ENCODE data around the gene IFIH1. TPM values are rescaled to one million over a fixed set of nuclear protein-coding genes. Genes with fewer than 3 reads are reported as not detected.

Gene IFIH1
- total and polyA plus RNA-seq, 9 of the 15 experiments (the other 6 are each of a cell fraction or from before 2014, with no cell fraction given) = 0.15 to 1.2 (median 0.60) TPM; not detected in 1

DNA sequence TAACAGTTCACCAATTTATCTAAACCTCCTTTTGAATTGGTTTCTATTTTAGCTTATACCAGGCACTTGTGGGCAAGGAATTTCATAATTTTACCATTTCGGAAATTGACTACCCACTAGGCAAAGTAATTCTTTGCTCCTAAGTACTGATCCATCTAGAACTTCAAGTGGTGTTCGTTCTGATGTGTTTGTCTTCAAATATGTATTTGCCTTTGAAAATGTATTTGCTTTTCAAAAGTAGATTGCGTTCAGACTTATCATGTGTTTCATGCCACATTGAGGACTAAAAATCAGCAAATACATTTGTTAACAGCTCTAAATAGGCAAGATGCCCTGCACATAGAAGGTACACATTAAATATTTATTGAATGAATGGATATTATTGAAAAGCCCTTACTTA is 26.7 kb downstream of the IFIH1 start:
- no peaks in the 10 kb centered on the region for H3K9me3 ChIP-seq (replicated peaks; ENCODE audit: control insufficient read depth, insufficient read depth, low read depth, low read length)
- POLR2A ChIA-PET = no interaction called here
- in situ Hi-C loops (cut with MboI) = no loop called here
- no peak overlapping the region for H3K4me2 ChIP-seq (ENCODE audit: insufficient read depth, low read length)
- WGBS (ENCODE audit: insufficient coverage, low coverage, missing lambda C conversion rate) = 0% methylated on average over 3 of the region's 3 CpGs
- H3K27me3 ChIP-seq (ENCODE audit: control insufficient read depth in 2 of 2, insufficient read depth in 2 of 2, low read length in 2 of 2) = no peaks in the 10 kb centered on the region
- no peak overlapping the region for H3K27ac ChIP-seq (ENCODE audit: extremely low read depth, low read depth, low read length)
- no peaks in the 10 kb centered on the region for H3K79me2 ChIP-seq (ENCODE audit: control insufficient read depth, insufficient read depth, low read length)
- H3K4me3 ChIP-seq = no peak overlapping the region
- H3K9me1 ChIP-seq (ENCODE audit: control insufficient read depth, insufficient read depth, low read length) = no peaks in the 10 kb centered on the region
- no peak overlapping the region for H2AFZ ChIP-seq (ENCODE audit: low read depth, low read length)
- H3K36me3 ChIP-seq (ENCODE audit: control insufficient read depth, insufficient read depth, low read length) = no peaks in the 10 kb centered on the region
- no peak for TF ChIP-seq ZSCAN29 (IDR thresholded peaks at IDR 0.05)
- TF ChIP-seq, protein P1, sequence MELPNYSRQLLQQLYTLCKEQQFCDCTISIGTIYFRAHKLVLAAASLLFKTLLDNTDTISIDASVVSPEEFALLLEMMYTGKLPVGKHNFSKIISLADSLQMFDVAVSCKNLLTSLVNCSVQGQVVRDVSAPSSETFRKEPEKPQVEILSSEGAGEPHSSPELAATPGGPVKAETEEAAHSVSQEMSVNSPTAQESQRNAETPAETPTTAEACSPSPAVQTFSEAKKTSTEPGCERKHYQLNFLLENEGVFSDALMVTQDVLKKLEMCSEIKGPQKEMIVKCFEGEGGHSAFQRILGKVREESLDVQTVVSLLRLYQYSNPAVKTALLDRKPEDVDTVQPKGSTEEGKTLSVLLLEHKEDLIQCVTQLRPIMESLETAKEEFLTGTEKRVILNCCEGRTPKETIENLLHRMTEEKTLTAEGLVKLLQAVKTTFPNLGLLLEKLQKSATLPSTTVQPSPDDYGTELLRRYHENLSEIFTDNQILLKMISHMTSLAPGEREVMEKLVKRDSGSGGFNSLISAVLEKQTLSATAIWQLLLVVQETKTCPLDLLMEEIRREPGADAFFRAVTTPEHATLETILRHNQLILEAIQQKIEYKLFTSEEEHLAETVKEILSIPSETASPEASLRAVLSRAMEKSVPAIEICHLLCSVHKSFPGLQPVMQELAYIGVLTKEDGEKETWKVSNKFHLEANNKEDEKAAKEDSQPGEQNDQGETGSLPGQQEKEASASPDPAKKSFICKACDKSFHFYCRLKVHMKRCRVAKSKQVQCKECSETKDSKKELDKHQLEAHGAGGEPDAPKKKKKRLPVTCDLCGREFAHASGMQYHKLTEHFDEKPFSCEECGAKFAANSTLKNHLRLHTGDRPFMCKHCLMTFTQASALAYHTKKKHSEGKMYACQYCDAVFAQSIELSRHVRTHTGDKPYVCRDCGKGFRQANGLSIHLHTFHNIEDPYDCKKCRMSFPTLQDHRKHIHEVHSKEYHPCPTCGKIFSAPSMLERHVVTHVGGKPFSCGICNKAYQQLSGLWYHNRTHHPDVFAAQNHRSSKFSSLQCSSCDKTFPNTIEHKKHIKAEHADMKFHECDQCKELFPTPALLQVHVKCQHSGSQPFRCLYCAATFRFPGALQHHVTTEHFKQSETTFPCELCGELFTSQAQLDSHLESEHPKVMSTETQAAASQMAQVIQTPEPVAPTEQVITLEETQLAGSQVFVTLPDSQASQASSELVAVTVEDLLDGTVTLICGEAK (IDR thresholded peaks at IDR 0.05) = no peak
- TF ChIP-seq, protein P1 (CRISPR knock-in tag; IDR thresholded peaks at IDR 0.05) = no peak
- TF ChIP-seq NEUROD1 (IDR thresholded peaks at IDR 0.05; ENCODE audit: borderline replicate concordance, low read depth, low read length, partially characterized antibody) = no peak
- TF ChIP-seq, protein P2, sequence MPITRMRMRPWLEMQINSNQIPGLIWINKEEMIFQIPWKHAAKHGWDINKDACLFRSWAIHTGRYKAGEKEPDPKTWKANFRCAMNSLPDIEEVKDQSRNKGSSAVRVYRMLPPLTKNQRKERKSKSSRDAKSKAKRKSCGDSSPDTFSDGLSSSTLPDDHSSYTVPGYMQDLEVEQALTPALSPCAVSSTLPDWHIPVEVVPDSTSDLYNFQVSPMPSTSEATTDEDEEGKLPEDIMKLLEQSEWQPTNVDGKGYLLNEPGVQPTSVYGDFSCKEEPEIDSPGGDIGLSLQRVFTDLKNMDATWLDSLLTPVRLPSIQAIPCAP (CRISPR knock-in tag; IDR thresholded peaks at IDR 0.05; ENCODE audit: borderline replicate concordance) = no peak
- no peak for TF ChIP-seq GATA2 (CRISPR knock-in tag; IDR thresholded peaks at IDR 0.05)
- TF ChIP-seq SP2 (IDR thresholded peaks at IDR 0.05; ENCODE audit: extremely low read depth, low read depth, low read length, poor library complexity, severe bottlenecking) = no peak
- no peaks in the 10 kb centered on the region for H4K20me1 ChIP-seq (replicated peaks; ENCODE audit: control insufficient read depth, insufficient read depth, low read length)
- ATAC-seq (no peak), DNase-seq (ENCODE audit: extremely low read depth in 1 of 4, low spot score in 3 of 4) (no peak), FAIRE-seq (no peak)
- intact Hi-C loops (cut with micrococcal nuclease) = no loop called here
- no peak overlapping the region for H3K9ac ChIP-seq (ENCODE audit: insufficient read depth in 1 of 2, low read depth in 2 of 2, low read length in 2 of 2)
- BruUV-seq (replicated peaks) = no TSS peak
- CTCF ChIA-PET (ENCODE audit: low intra/inter-chr PET ratio) = no interaction called here
- no peaks in the 10 kb centered on the region for H3K4me1 ChIP-seq (replicated peaks in 1 of 2; ENCODE audit: control insufficient read depth in 2 of 2, insufficient read depth in 2 of 2, low read length in 2 of 2)

All from K562 (cell line).